BE2C (cell line): ENCODE measurements around the gene HECW1.
"Not testable (repeated sequence)": the region's sequence is repeated elsewhere in the genome, so short reads cannot be mapped to it uniquely, and the experiment has no call there.

Experiments
- DNase-seq: peaks from one replicate; pipeline ENCODE4 v3.0.0-alpha.2; 2020
- H3K27me3 ChIP-seq: fragments of 250-450 bp; sonication (Bioruptor Pico); 2 replicates; pipeline ENCODE4 v1.5.1; 2020; ENCODE audit warnings: mild to moderate bottlenecking
- H3K36me3 ChIP-seq: fragments of 250-450 bp; sonication (Bioruptor Pico); 2 replicates; pipeline ENCODE4 v1.5.1; 2020; ENCODE audit warnings: mild to moderate bottlenecking
- H3K4me1 ChIP-seq: fragments of 250-450 bp; sonication (Bioruptor Pico); 2 replicates; pipeline ENCODE4 v1.5.1; 2020
- H3K4me3 ChIP-seq: 2 replicates; pipeline ENCODE4 v1.5.1; 2011; ENCODE audit warnings: low read depth, low read length
- H3K9me3 ChIP-seq: fragments of 250-450 bp; sonication (Bioruptor Pico); 2 replicates; pipeline ENCODE4 v1.5.1; 2020
- TF ChIP-seq, protein P1 (sequence below): IDR thresholded peaks from 2 replicates; pipeline ENCODE4 v1.5.1; 2012; ENCODE audit warnings: mild to moderate bottlenecking, low read depth, low read length

Gene HECW1

DNA sequence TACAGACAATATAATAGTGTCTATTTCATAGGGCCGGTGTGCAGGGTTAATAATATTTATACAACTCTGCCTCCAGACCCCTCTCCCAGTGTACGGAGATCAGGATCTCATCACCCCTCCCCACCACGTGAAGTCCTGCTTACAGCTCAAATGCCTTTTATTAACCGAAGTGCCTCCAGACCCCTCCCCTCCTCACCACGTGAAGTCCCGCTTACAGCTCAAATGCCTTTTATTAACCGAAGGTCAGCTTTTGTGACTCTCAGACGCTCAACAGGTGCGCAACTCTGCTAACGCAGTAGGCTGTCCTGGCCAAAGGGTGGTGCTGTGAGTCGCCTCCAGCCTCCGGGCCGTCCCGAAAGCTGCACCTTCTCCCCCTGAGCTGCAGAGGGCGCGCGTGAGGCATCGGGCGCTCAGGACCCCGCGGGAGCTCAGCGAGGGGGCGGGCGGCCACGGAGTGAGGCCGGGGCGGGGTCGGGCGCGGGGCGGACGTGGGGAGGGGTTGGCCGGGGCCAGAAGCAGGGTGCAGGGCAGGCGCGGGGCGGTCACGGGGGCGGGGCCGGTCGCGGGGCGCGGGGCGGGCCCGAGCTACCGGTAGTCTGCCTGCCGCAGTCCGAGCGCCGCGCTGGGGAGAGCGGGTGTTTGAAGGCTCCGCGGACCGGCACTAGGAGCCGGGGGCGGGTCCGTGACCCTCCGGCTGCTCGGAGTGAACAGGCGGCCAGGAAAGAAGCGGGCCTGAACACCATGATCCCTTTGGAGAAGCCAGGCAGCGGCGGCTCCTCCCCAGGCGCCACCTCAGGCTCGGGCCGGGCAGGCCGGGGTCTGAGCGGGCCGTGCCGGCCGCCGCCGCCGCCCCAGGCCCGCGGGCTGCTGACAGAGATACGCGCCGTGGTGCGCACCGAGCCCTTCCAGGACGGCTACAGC, 470.3 kb downstream of the HECW1 start, which contains the start of gene STK17A:
TSS of gene STK17A (plus strand) at position 606 of the 921 bp plus-strand sequence. CDS start at position 742, 136 bp downstream.
- peak; percentile 89 for DNase-seq
- no peaks in the 10 kb centered on the region for H3K9me3 ChIP-seq
- no peaks in the 10 kb centered on the region for H3K4me1 ChIP-seq
- H3K36me3 ChIP-seq = no peaks in the 10 kb centered on the region
- H3K27me3 ChIP-seq = 0 out of 2 replicates have a peak, but pooled peaks cover 3% of the 10 kb centered on the region
- TF ChIP-seq, protein P1, sequence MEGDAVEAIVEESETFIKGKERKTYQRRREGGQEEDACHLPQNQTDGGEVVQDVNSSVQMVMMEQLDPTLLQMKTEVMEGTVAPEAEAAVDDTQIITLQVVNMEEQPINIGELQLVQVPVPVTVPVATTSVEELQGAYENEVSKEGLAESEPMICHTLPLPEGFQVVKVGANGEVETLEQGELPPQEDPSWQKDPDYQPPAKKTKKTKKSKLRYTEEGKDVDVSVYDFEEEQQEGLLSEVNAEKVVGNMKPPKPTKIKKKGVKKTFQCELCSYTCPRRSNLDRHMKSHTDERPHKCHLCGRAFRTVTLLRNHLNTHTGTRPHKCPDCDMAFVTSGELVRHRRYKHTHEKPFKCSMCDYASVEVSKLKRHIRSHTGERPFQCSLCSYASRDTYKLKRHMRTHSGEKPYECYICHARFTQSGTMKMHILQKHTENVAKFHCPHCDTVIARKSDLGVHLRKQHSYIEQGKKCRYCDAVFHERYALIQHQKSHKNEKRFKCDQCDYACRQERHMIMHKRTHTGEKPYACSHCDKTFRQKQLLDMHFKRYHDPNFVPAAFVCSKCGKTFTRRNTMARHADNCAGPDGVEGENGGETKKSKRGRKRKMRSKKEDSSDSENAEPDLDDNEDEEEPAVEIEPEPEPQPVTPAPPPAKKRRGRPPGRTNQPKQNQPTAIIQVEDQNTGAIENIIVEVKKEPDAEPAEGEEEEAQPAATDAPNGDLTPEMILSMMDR = peak; percentile 98
- H3K4me3 ChIP-seq = peak within 1 kb of the TSS; percentile 85

DNA sequence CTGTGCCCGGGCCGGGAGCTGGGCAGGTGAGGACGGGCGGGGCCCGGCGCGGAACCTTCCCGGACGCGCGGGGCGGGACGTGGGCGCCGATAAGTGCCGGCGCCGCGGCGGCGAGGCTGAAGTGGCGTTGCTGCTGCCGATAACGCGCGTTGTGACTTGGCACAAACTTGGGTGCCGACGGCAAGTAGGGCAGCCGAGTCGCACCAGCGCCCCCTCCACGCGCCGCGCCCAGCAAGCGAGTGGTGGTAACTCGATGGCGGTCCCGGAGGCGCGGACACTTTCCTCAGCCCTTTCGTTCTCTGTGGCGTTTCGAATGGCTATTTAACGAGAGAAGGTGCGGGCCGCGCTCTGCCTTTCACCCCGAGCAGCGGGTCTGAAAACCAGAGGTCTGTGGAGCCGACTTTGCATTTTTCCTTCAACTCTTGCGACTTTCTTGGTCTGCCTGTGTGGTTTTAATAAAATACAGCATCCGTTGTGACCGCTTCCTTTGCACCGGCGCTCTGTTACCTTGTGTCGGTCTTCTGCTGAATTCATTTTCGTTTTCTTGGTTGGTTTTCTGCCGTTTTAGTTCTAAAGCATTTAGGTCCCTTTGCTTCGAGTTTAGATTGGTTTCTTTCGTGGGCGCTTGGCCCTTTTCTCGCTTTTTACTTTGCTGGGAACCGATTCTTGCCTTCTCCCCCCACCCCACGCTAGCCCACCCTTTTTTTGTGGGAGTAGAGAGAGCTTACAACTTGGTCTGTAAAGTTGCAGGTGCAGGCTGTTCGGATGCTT, 471.2 kb downstream of the HECW1 start:
- TF ChIP-seq, protein P1 = peak; percentile 30
- 0 out of 2 replicates have a peak, but pooled peaks cover 3% of the 10 kb centered on the region for H3K27me3 ChIP-seq
- DNase-seq = peak; percentile 77

DNA sequence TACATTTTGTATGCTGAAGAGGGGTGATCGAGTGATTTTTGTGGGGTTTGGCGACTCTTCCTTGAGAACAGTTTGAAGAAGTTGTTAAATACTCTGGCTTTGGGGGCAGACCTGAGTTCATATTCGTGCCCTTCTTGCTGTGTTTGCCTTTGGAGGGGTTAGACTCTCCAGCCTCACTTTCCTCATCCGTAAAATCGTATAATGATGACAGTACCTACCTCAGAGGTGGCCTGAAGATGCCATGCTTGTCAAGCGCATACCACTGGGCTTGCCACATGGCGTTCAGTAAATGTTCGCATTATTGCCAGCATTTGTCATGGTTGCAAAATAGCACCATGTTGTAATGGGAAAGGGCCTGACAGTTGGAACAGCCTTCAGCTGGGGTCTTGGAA, 471.7 kb downstream of the HECW1 start:
- Histone ChIP-seq H3K4me3 (peak overlapping the region; percentile 85), H3K36me3 (no peaks in the 10 kb centered on the region), H3K9me3 (no peaks in the 10 kb centered on the region), H3K27me3 (0 out of 2 replicates have a peak, but pooled peaks cover 3% of the 10 kb centered on the region), H3K4me1 (no peaks in the 10 kb centered on the region)
- no peak for DNase-seq
- TF ChIP-seq, protein P1 = no peak

More for the DNA sequence above, 471.2 kb downstream of the HECW1 start:
- peak overlapping the region; percentile 85 for H3K4me3 ChIP-seq
- H3K4me1 ChIP-seq = no peaks in the 10 kb centered on the region
- H3K9me3 ChIP-seq = no peaks in the 10 kb centered on the region
- no peaks in the 10 kb centered on the region for H3K36me3 ChIP-seq

DNA sequence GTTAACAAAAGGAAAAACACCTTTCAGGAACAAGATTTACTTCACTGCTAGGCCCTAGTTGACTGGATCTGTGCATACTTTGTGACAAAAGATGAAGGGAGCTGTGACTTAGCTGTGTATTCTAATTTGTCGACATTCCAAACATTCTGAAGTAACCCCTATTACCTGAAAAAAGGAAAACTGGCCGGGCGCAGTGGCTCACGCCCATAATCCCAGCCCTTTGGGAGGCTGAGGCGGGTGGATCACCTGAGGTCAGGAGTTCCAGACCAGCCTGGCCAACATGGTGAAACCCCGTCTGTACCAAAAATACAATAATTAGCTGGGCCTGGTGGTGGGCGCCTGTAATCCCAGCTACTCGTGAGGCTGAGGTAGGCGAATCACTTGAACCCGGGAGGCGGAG, 472.3 kb downstream of the HECW1 start:
- H3K9me3 ChIP-seq, H3K4me3 ChIP-seq, DNase-seq, H3K27me3 ChIP-seq, H3K4me1 ChIP-seq, H3K36me3 ChIP-seq: not testable (repeated sequence)

DNA sequence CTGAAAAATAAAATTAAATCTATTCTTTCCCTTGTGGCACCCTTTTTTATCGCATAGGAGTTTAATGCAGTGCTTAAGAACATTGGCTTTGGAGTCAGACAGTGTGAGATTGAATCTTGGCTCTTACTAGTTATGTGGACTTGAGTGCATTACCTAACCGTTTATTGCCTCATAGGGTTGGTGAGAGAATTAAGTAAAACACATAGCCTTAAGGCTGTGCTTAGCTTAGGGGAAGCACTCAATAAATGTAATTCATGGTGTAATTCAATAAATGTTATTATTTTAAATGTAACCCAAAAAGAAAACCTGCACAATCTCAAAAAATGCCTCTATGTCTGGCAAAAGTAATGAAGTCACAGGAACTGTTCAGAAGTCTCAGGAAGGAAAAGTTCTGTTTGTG, 473.1 kb downstream of the HECW1 start:
- Histone ChIP-seq H3K9me3 (no peaks in the 10 kb centered on the region), H3K4me1 (no peaks in the 10 kb centered on the region), H3K36me3 (no peaks in the 10 kb centered on the region), H3K4me3 (no peak overlapping the region), H3K27me3 (0 out of 2 replicates have a peak, but pooled peaks cover 3% of the 10 kb centered on the region)
- no peak for DNase-seq
- TF ChIP-seq, protein P1 = no peak

DNA sequence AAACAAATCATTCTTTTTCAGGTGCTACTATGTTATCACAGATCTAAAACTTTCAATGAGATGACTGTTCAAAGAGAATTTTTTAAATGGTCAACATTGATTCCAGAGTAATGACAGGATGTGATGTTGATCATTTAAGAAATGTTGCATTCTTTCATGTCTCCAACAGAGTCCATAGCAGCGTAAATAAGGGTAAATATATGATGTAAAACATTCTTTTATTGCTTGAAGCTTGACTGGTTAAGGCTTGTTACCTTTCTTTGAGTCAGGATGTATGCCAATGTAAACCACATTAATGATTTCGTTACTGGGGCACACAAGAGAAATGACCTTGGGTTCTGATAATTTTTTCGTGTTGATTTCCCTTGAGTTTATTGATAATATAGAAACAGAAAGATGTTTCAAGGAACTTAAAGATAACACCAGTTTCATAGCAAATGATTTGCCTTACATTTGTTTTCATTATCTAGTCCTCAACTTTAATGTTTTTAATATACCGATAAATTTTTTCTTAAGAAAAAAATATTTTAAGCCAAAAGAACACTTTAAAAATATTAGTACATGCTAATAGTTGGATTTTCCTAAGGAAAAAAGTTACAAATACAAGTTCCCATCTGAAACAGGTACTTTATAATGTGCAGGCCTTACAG, 473.9 kb downstream of the HECW1 start:
- TF ChIP-seq, protein P1 = no peak
- DNase-seq = no peak
- Histone ChIP-seq H3K9me3 (no peaks in the 10 kb centered on the region), H3K4me3 (no peak overlapping the region), H3K36me3 (no peaks in the 10 kb centered on the region), H3K4me1 (no peaks in the 10 kb centered on the region), H3K27me3 (no peaks in the 10 kb centered on the region)
